K562 (cell line): ENCODE data around the gene NOX1. TPM values are rescaled to one million over a fixed set of nuclear protein-coding genes. Genes with fewer than 3 reads are reported as not detected.

Experiments used
- ATAC-seq: fragments of 200-7000 bp; cut with Tn5 transposase; 3 replicates; pipeline ENCODE4 v1.9.1; 2020; ENCODE audit warnings: moderate library complexity
- BruUV-seq: library from RNA; stranded (reverse); fragments of 400-500 nt; replicated peaks from 2 replicates; lab custom pipeline; 2021; lab: Mats Ljungman, UMichigan
- CTCF ChIA-PET: fragments of 300-600 bp; formaldehyde crosslinking; extraction: SDS; loops from one replicate; lab custom pipeline; 2021; ENCODE audit warnings: low intra/inter-chr PET ratio; lab: Yijun Ruan, JAX
- POLR2A ChIA-PET: fragments of 300-600, 350-650 bp; sonication (Branson Sonifier 250); formaldehyde crosslinking; extraction: SDS; loops from one replicate; lab custom pipeline; 2021; ENCODE audit warnings: antibody characterized with exemption, inconsistent platforms; lab: Yijun Ruan, JAX
- DNase-seq, 4 experiments: peaks; one replicate each; pipeline versions ENCODE4 v3.0.0 to v3.0.0-alpha.2; 2011 to 2018; ENCODE audit warnings: low spot score in 3 of 4, mixed read lengths in 3 of 4; ENCODE audit errors: extremely low read depth in 1 of 4
- FAIRE-seq: peaks from 2 replicates; lab custom pipeline; 2011; peaks lifted over from hg19 to GRCh38; lab: Jason Lieb, UNC
- H2AFZ ChIP-seq: 2 replicates; pipeline ENCODE4 v1.6.0; 2011; ENCODE audit warnings: low read depth, low read length, control low read depth, inconsistent platforms
- H3K27ac ChIP-seq: fragments of 200-600 bp; 3 replicates; pipeline ENCODE4 v1.8.0; 2011; ENCODE audit warnings: low read depth, mild to moderate bottlenecking, control low read depth, inconsistent platforms, low read length, moderate library complexity, mixed read lengths; ENCODE audit errors: extremely low read depth
- H3K27me3 ChIP-seq, 2 experiments: fragments of 300-600 bp in 1 of 2; 2 replicates in 1 of 2; 3 replicates in 1 of 2; pipeline versions ENCODE4 v1.6.0 to v1.8.0; 2011; ENCODE audit warnings: inconsistent platforms in 2 of 2, low read length in 2 of 2, mild to moderate bottlenecking in 1 of 2, mixed read lengths in 1 of 2, moderate library complexity in 1 of 2; ENCODE audit not compliant: control insufficient read depth in 2 of 2, insufficient read depth in 2 of 2
- H3K36me3 ChIP-seq: fragments of 300-600 bp; 3 replicates; pipeline ENCODE4 v1.8.0; 2011; ENCODE audit warnings: mild to moderate bottlenecking, low read length, inconsistent platforms; ENCODE audit not compliant: control insufficient read depth, insufficient read depth
- H3K4me1 ChIP-seq, 2 experiments: fragments of 200-600 bp in 1 of 2; replicated peaks in 1 of 2; 2 replicates in 1 of 2; 3 replicates in 1 of 2; pipeline versions ENCODE4 v1.5.1 to v1.8.0; 2011; ENCODE audit warnings: inconsistent platforms in 2 of 2, low read length in 2 of 2, mild to moderate bottlenecking in 1 of 2, mixed read lengths in 1 of 2, moderate library complexity in 1 of 2; ENCODE audit not compliant: control insufficient read depth in 2 of 2, insufficient read depth in 2 of 2
- H3K4me2 ChIP-seq: 2 replicates; pipeline ENCODE4 v1.6.1; 2011; ENCODE audit warnings: low read length, control low read depth, inconsistent platforms, mixed read lengths; ENCODE audit not compliant: insufficient read depth
- H3K4me3 ChIP-seq: fragments of 200-600 bp; sonication (generic), shearing (Covaris generic); 2 replicates; pipeline ENCODE4 v1.5.1; 2016; ENCODE audit warnings: control low read depth, inconsistent platforms
- H3K79me2 ChIP-seq: fragments of 200-600 bp; 3 replicates; pipeline ENCODE4 v1.8.0; 2011; ENCODE audit warnings: low read length, inconsistent platforms; ENCODE audit not compliant: control insufficient read depth, insufficient read depth
- H3K9ac ChIP-seq, 2 experiments: 2 replicates each; pipeline versions ENCODE4 v1.6.0 to v1.6.1; 2011; ENCODE audit warnings: low read depth in 2 of 2, low read length in 2 of 2, control low read depth in 1 of 2, inconsistent platforms in 1 of 2, mild to moderate bottlenecking in 1 of 2, mixed read lengths in 1 of 2; ENCODE audit not compliant: insufficient read depth in 1 of 2
- H3K9me1 ChIP-seq: one replicate; pipeline ENCODE4 v1.6.0; 2011; ENCODE audit warnings: inconsistent platforms, mild to moderate bottlenecking, low read length, moderate library complexity; ENCODE audit not compliant: control insufficient read depth, insufficient read depth
- H3K9me3 ChIP-seq: replicated peaks from 2 replicates; pipeline ENCODE4 v1.5.1; 2011; ENCODE audit warnings: low read depth, low read length, inconsistent platforms; ENCODE audit not compliant: control insufficient read depth, insufficient read depth
- H4K20me1 ChIP-seq: replicated peaks from 2 replicates; pipeline ENCODE4 v1.6.1; 2011; ENCODE audit warnings: low read length, inconsistent platforms, mixed read lengths; ENCODE audit not compliant: control insufficient read depth, insufficient read depth
- ARNT ChIP-seq, 2 experiments: fragments of 450-650 bp; IDR thresholded peaks; 2 replicates each; pipeline ENCODE4 v1.6.1; 2016; ENCODE audit warnings: mild to moderate bottlenecking in 1 of 2
- CLOCK ChIP-seq: fragments of 250-450 bp; sonication (Bioruptor Pico); IDR thresholded peaks from 2 replicates; pipeline ENCODE4 v1.4.0; 2020; ENCODE audit warnings: mild to moderate bottlenecking, moderate library complexity, borderline replicate concordance
- ETV5 ChIP-seq: sonication (generic); formaldehyde crosslinking; IDR thresholded peaks from 2 replicates; pipeline ENCODE4 v1.4.0; 2020; ENCODE audit warnings: low read depth, mild to moderate bottlenecking, missing genetic modification reagents
- EZH2 ChIP-seq: IDR thresholded peaks from 2 replicates; pipeline ENCODE4 v1.6.1; 2012; ENCODE audit warnings: low read depth, mild to moderate bottlenecking, inconsistent platforms, low read length, borderline replicate concordance
- ILF3 ChIP-seq: fragments of 450-650 bp; IDR thresholded peaks from 2 replicates; pipeline ENCODE4 v1.6.1; 2018; ENCODE audit warnings: antibody characterized with exemption, mild to moderate bottlenecking, moderate library complexity, borderline replicate concordance
- KLF1 ChIP-seq: fragments of 450-650 bp; IDR thresholded peaks from 2 replicates; pipeline ENCODE4 v1.6.1; 2016; ENCODE audit warnings: missing genetic modification characterization, missing compliant biosample characterization
- MTF1 ChIP-seq: fragments of 250-450 bp; sonication (Bioruptor Pico); IDR thresholded peaks from 2 replicates; pipeline ENCODE4 v1.9.0; 2021; ENCODE audit warnings: moderate library complexity, mild to moderate bottlenecking, inconsistent platforms, borderline replicate concordance
- PKNOX1 ChIP-seq: fragments of 450-650 bp; IDR thresholded peaks from 2 replicates; pipeline ENCODE4 v1.6.1; 2016
- THRAP3 ChIP-seq: fragments of 450-650 bp; IDR thresholded peaks from 2 replicates; pipeline ENCODE4 v1.6.1; 2016; ENCODE audit warnings: mild to moderate bottlenecking, inconsistent platforms, borderline replicate concordance
- ZBTB2 ChIP-seq: fragments of 450-650 bp; IDR thresholded peaks from 2 replicates; pipeline ENCODE4 v1.6.1; 2016; ENCODE audit warnings: antibody characterized with exemption
- ZNF3 ChIP-seq: fragments of 250-450 bp; sonication (Bioruptor Pico); IDR thresholded peaks from 2 replicates; pipeline ENCODE4 v1.5.0; 2021; ENCODE audit warnings: mild to moderate bottlenecking, moderate library complexity
- WGBS: fragments of 100-300 bp; shearing (Covaris generic); methylation state at CpG from one replicate; pipeline ENCODE4 v1.1.6; 2016; ENCODE audit warnings: low coverage, mixed read lengths; ENCODE audit not compliant: insufficient coverage; ENCODE audit errors: missing lambda C conversion rate; 5-methylcytosine and 5-hydroxymethylcytosine counted together
- in situ Hi-C: fragments of 300-500 bp; cut with MboI; formaldehyde crosslinking; loops from 4 replicates; pipeline ENCODE4 v1.15.0; 2018; ENCODE audit warnings: inconsistent platforms, mixed read lengths
- intact Hi-C: fragments of 100-400 bp; cut with micrococcal nuclease; formaldehyde crosslinking; loops from 2 replicates; pipeline ENCODE4 v1.14.2; 2022
- polyA plus RNA-seq, 8 experiments: library from polyadenylated mRNA; depleted of rRNA in 4 of 8; stranded (reverse) in 5 of 8; unstranded in 3 of 8; fragments of >200 nt; fragmentation: Nextera tagmentation in 2 of 8; fragmentation: Illumina TruSeq in 1 of 8; extraction: Ambion mirVana in 2 of 8; extraction: Trizol in 1 of 8; gene quantifications; 2 replicates each; pipeline versions ENCODE4 v1.2.1 to v1.2.3, GENCODE V29; 2011 to 2014; ENCODE audit warnings: inconsistent platforms in 1 of 8, missing spikeins in 1 of 8
- total RNA-seq, 7 experiments: library from RNA; depleted of rRNA in 6 of 7; stranded (reverse); fragments of >200 nt in 6 of 7; fragmentation: Illumina TruSeq in 2 of 7; extraction: Trizol in 2 of 7; gene quantifications; 2 replicates each; pipeline versions ENCODE4 v1.2.1 to v1.2.3, GENCODE V29; 2011 to 2021; ENCODE audit warnings: low replicate concordance in 1 of 7
- TF ChIP-seq, protein P1 (sequence below), 2 experiments: fragments of 450-650 bp; IDR thresholded peaks; 2 replicates each; pipeline ENCODE4 v1.6.1; 2016

NOX1 gene
- total and polyA plus RNA-seq, 9 of the 15 experiments (the other 6 are each of a cell fraction or from before 2014, with no cell fraction given): 0.01 TPM; not detected in 8

GRCh38 chrX:100804780-100805179, 69.4 kb downstream of the NOX1 start (continued):
- TF ChIP-seq PKNOX1 (no peak), KLF1 (tag) (no peak), ZBTB2 (no peak), ILF3 (no peak), ZNF3 (CRISPR knock-in tag) (no peak)
- TF ChIP-seq, protein P1, sequence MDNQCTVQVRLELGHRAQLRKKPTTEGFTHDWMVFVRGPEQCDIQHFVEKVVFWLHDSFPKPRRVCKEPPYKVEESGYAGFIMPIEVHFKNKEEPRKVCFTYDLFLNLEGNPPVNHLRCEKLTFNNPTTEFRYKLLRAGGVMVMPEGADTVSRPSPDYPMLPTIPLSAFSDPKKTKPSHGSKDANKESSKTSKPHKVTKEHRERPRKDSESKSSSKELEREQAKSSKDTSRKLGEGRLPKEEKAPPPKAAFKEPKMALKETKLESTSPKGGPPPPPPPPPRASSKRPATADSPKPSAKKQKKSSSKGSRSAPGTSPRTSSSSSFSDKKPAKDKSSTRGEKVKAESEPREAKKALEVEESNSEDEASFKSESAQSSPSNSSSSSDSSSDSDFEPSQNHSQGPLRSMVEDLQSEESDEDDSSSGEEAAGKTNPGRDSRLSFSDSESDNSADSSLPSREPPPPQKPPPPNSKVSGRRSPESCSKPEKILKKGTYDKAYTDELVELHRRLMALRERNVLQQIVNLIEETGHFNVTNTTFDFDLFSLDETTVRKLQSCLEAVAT (IDR thresholded peaks at IDR 0.05): no peak

DNA sequence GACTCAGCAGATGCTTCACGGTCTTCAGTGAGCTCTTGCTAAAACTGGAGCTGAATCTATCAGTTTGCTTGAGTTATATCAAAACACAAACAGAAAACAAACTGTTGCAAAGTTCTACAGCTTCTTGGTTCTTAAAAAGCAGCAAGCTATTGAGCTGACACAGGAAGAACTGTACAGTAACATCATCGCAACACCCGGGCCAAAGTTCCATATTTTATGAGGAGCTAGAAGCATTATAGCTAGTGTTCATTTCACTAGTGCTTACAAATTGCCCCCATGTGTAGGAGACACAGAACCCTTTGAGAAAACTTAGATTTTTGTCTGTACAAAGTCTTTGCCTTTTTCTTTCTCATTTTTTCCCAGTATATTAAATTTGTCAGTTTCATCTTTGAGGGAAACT, 71.3 kb downstream of the NOX1 start:
- BruUV-seq: no TSS peak
- CTCF ChIA-PET: no interaction called here
- no peak overlapping the region for H3K9ac ChIP-seq
- H2AFZ ChIP-seq: no peak overlapping the region
- no peaks in the 10 kb centered on the region for H4K20me1 ChIP-seq
- no peaks in the 10 kb centered on the region for H3K79me2 ChIP-seq
- no peaks in the 10 kb centered on the region for H3K4me1 ChIP-seq
- intact Hi-C loops: no loop called here
- H3K27ac ChIP-seq: no peak overlapping the region
- H3K36me3 ChIP-seq: no peaks in the 10 kb centered on the region
- POLR2A ChIA-PET: no interaction called here
- ATAC-seq: no peak
- in situ Hi-C loops: no loop called here
- no peak overlapping the region for H3K4me3 ChIP-seq
- no peaks in the 10 kb centered on the region for H3K27me3 ChIP-seq
- no peak for DNase-seq
- no peak overlapping the region for H3K4me2 ChIP-seq
- FAIRE-seq: no peak
- 7% methylated on average over 2 of the region's 3 CpGs for WGBS
- no peaks in the 10 kb centered on the region for H3K9me1 ChIP-seq
- H3K9me3 ChIP-seq: no peaks in the 10 kb centered on the region
- TF ChIP-seq MTF1 (no peak), ARNT (IDR thresholded peaks at IDR 0.05) (no peak), CLOCK (no peak), EZH2 (no peak), THRAP3 (no peak), ETV5 (CRISPR knock-in tag) (no peak)
